ENCODE measurements around the gene SEMA3D.

GRCh38 chr7:85186521-85187241 lies at the start of gene SEMA3D:
- no peak for TF ChIP-seq FOSL1 (tag; conservative IDR thresholded peaks at IDR 0.05)
- no peak for TF ChIP-seq POLR2A (conservative IDR thresholded peaks at IDR 0.05)
- no peak for TF ChIP-seq NRF1 (conservative IDR thresholded peaks at IDR 0.05 in 1 of 2, IDR thresholded peaks at IDR 0.05 in 1 of 2)
- no peak for TF ChIP-seq HNRNPL (IDR thresholded peaks at IDR 0.05; ENCODE audit: low read depth, low read length)
- TF ChIP-seq CREM (IDR thresholded peaks at IDR 0.05; ENCODE audit: low read depth): no peak
- TF ChIP-seq GATAD2A (IDR thresholded peaks at IDR 0.05): no peak
- no peak for TF ChIP-seq FOXA1 (IDR thresholded peaks at IDR 0.05; ENCODE audit: borderline replicate concordance)
- TF ChIP-seq CTCF (IDR thresholded peaks at IDR 0.05 in 2 of 3, conservative IDR thresholded peaks at IDR 0.05 in 1 of 3; ENCODE audit: insufficient read depth in 2 of 3, low read depth in 1 of 3, low read length in 3 of 3): 0 out of 6 replicates have a peak, but pooled peaks of 2 of the 3 experiments have one; percentile 6 to 13
- TF ChIP-seq NKRF (IDR thresholded peaks at IDR 0.05; ENCODE audit: borderline replicate concordance): no peak
- no peak for TF ChIP-seq DPF2 (IDR thresholded peaks at IDR 0.05)
- no peak for TF ChIP-seq IRF2 (CRISPR knock-in tag; IDR thresholded peaks at IDR 0.05)
- TF ChIP-seq NR1H2 (CRISPR knock-in tag; IDR thresholded peaks at IDR 0.05): no peak
- TF ChIP-seq SMC3 (conservative IDR thresholded peaks at IDR 0.05; ENCODE audit: insufficient read depth, low read depth, low read length): no peak

Measured in K562 (cell line).